GM21737 (cell line): ENCODE results near the gene DOP1B.
"Not testable (repeated sequence)": the region's sequence is repeated elsewhere in the genome, so short reads cannot be mapped to it uniquely, and the experiment has no call there.

Experiments
- ATAC-seq: cut with Tn5 transposase; IDR thresholded peaks from one replicate; pipeline ENCODE4 v1.9.1; 2021; ENCODE audit warnings: mild to moderate bottlenecking, moderate library complexity; ENCODE audit not compliant: unreplicated experiment

Gene DOP1B

DNA sequence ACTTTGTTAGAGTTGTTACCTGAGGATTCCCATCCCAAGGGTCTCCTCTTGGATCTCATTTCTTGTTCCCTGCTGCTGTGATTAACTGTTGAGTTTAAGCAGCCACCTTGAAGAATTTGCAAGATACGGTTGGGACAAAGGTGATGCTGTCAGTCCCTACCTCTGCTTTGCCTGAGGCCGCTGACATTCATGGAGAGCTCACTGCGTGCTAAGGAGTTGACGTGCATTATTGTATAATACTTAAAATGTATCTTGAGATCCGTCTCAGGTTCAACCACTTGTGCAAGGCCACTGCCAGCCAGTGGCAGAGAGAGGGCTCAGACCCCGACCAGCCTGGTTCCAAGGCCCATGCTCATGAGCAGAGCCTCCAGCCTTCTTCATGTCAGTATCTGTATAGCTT lies 14.2 kb downstream of the DOP1B start:
- ATAC-seq: no peak

DNA sequence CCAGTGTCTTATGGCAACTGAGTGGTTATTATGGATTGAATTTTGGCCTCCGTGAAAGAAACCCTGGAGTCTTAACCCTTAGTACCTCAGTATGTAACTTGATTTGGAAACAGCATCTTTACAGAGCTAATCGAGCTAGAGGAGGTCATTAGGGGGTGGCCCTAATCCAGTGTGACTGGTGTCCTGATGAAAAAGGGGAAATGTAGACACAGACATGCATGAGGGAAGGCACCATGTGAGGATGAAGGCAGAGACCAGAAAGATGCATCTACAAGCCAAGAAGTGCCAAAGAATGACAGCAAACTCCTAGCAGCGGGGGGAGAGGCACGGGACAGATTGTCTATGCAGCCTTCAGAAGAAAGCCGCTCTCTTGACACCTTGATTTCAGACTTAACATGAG lies 14.7 kb downstream of the DOP1B start:
- ATAC-seq: no peak

DNA sequence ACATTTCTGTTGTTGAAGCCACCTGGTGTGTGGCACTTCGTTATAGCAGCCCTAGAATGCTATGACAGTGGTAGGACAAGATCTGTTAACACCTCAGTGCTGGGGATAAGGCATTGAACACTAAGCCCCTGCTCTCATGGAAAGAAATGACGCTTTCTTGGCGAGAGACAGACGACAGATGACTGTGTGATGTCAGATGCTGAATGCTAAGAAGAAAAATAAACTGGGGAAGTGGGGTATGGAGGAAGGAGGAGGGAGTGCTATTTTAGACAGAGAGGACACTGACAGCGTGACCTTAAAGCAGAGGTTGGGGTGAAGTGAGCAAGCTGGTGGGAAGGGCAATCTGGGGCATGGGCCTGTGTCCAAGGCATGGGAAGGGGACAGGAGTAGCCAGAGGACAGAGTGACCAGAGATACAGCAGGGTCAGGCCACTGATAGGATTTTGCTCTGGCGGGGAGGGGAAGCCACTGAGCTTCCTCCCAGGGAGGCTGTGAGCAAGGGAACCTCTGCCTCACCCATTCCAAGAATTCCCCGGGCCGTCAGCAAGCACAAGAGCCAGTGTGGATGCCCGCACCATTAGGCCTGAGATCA lies 15.2 kb downstream of the DOP1B start:
- ATAC-seq: no peak

DNA sequence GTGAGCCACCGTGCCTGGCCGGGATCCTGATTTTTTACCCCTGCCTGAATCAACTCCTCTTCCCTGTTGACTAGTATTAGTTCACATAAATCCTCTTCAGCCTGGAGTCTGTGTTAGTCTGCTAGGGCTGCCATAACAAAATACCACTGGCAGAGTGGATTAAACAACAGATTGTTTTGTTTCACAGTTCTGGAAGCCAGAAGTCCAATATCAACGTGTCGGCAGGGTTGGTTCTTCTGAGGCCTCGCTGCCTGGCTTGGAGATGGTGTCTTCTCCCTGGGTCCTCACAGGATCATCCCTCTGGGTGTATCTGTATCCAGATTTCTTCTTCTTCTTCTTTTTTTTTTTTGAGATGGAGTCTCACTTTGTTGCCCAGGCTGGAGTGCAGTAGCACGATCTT lies 18.2 kb downstream of the DOP1B start:
- no peak for ATAC-seq

DNA sequence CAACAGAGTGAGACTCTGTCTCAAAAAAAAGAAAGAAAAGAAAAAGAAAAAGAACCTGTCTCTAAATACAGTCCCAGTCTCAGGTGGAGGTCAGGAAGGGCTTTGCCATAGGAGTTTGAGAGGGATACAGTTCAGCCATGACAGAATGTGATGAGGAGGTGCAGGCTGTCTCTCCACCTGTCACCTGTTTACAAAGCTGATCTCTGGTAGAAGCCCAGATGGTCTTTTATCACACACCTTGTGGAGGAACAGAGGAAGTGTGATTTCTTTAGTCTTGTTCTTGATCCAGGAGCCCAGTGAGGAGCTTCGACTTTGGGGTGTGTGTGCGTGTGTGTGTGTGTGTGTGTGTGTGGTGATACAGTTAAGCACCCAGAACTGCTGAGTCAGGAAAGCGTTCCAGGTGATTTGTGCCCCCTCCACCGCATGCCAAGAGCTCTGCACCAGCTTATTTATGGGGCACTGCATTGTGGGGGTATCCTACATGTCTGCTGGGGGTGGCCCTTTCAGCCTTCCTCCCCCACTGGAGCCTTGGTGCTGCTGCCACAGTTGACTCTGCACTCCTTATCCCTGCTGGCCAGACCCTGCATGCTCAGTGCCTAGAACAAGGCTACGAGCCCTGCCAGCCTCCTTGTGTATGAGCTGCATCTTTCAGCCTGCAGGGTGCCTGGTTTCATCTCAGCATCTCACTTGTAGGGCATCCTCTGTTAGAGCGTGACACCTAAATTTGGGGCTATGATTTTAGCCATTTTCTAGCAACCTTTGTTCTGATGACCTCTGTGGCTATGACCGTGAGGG lies 19.3 kb downstream of the DOP1B start:
- ATAC-seq: no peak

DNA sequence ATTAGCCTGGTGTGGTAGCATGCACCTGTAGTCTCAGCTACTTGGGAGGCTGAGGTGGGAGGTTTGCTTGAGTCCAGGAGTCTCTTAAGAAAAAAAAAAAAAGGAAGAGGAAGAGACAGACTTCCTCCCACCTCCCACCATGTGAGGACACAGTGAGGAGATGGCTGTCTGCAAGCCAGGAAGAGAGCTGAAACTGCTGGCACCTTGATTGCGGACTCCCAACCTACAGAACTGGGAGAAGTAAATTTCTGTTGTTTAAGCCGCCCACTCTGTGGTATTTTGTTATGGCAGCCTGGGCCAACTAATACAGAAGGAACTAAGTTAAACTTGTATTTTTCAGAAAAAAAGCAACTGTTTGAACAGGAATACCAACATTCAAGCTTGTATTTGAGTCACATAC lies 21.7 kb downstream of the DOP1B start:
- no peak for ATAC-seq

DNA sequence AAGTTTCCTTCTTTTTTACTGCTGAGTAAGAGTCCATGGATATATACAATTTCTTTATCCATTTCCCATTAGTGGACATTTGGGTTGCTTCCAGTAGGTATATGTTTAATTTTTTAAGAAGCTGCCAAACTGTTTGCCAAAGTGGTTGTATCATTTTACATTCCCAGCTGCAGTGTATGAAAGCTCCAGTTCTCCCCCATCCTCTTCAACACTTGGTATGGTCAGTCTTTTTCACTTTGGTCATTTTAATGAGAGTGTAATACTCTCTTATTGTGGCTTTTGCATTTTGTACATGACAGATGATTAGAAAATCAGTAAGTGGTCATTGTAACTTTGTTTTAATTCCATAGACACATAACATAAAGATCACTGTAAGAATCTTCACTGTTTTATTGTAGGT lies 22.5 kb downstream of the DOP1B start:
- ATAC-seq: no peak

DNA sequence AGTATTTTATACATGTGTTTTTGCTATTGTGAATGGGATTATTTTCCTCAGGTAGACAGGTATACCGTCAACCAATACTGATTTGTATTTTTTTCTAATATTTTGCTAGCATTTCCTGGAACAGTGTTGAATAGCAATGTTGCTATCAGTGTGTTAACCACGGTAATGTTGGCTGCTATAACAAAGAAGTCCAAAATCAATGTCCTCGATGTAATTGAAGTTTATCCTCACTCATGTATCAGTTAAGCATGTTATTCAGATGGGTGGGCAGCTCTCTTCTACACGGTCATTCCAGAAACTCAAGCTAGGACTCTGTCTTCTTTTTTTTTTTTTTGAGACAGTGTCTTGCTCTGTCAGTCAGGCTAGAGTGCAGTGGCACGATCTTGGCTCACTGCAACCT lies 24.3 kb downstream of the DOP1B start:
- ATAC-seq: no peak

DNA sequence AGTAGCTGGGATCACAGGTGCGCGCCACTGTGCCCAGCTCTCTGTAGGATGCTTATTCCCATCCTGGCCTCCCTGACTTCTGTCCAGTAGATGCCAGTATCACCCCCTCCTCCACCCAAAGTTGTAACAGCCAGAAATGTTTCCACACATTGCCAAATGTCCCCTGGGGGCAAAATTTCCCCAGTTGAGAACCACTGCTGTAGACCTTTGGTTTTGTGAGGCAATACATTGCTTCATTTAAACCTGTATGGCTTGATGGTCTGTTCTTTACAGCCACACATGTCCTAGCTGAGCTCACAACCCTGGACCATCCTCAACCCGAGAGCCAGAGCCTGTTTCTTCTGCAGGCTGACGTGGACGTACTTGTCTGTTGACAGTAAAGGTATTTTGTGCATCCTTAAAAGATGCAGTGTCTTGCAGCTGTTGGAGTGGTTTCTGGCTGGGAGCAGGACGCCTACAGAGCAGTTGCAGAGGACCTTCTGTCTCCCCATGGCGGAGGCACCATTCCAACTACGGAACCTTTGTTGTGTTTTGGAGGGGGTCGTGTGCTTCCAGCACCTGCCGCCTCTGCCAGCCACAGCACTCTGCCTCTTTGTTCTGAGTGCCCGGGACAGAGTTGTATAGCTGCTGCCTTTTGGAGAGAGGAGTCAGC lies 26.6 kb downstream of the DOP1B start:
- ATAC-seq: no peak

DNA sequence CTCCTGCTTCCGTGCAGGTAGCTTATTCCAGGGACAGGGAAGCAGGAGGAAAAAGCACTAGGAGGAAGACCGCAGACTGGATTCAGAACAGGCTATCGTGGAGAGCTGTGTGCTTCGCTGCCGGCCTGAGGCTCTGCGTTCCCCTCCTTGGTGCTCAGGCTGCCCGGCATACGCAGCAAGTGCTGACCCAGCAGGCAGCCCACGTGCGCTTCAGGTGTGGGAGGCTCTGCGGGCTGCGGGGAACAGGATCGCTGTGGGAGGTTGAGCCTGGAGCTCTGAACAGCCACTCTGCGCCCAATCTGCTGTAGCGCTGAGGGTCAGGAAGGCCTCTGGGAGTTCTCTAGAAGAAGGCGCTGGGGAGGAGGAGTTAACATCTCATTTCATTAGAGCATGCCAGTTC lies 27.9 kb downstream of the DOP1B start:
- no peak for ATAC-seq

DNA sequence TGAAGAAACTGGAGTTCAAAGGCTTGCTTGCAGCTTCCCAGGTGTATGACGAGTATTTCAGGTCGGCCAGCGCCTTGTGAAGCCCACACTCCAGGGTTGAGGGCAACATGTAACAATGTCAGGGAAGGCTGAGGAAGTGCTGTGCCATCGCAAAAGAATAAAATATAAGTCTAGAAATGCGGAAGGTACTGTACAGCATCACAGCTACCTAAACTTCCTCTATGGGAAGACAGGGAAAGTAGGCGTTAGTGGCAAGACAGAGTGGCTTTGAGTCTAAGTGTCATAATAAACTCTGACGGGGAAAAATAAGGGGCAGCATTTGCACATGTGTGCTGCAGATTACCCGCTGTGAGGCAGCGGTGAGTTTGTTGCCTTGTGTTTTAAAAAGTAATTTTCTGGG lies 28.9 kb downstream of the DOP1B start:
- no peak for ATAC-seq

DNA sequence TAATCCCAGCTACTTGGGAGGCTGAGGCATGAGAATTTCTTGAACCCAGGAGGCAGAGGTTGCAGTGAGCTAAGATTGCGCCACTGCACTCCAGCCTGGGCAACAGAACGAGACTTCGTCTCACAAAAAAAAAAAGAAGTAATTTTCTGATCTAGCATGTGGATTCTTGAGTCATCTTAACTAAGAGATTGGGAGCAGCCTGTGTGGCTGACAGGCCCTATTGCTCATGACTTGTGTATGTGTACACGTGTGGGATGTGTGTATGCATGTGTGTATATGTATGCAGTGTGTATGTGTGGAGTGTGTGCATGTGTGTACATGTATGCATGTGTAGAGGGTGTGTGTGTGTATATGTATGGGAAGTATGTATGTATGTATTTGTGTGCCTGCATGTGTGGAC lies 29.5 kb downstream of the DOP1B start:
- ATAC-seq: no peak

DNA sequence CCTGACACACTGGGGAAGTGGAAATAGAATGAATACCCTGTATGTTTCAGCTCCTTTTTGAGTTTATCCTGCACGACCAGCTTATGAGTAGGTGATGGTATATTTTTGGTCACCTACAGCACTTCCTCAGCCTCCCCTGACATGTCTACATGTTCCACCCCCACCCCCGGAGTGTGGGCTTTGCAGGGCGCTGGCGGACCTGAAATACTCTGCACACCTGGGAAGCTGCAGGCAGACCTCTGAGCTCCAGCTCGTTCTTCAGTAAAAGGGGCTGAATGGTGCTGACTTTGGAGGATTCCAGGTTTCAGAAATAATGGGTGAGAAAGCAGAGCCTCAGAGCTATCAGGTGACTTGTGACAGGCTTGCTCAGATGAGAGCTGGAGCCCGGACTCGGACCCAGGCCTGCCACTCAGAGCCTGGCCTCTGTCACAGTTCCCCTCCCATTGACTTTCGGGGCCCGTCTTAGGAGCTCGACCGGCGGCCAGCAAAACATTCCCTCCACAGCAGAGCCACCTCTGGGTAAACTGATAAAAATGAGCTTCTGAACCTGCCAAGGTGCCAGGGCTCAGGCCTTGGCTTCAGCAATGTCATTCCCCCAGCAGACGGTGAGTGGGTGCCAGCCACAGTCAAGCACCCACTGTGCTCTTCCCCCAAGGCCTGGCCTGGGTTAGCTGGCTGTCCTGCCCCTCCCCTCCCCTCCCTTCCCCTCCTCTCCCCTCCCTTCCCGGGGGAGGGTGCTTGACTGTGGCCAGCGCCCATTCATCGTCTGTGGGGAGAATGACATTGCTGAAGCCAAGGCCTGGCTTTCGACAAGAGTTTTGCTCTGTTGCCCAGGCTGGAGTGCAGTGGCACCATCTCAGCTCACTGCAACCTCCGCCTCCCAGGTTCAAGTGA lies 30.1 kb downstream of the DOP1B start:
- ATAC-seq: no peak

DNA sequence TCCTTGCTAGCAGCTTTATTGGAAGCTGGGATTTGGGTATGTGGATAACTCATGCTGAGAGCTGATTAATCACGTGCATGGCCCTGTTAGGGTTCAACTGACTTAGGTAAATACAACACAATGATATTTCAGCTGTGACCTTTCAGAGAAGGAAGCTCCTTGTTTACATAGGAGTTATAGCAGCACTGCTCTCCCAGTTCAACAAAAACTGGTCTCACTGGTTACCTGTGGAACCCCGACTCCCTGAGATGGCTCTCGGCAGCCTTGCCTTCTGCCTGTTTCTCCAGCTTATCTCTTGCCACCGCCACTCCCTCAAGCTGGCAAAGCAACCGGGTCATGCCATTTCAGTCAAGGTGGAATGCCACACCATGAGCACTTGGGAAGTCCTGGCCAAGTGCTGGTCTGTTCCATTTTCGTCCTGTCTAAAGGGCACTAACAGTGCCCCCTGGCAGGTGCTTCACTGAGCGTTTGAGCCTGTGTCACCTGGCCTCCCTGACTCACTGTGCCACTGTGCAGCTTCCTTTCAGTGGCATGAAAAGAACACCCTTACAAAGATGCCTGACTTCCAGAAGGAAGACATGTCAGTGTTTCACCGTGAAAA lies 31.6 kb downstream of the DOP1B start:
- ATAC-seq: no peak

DNA sequence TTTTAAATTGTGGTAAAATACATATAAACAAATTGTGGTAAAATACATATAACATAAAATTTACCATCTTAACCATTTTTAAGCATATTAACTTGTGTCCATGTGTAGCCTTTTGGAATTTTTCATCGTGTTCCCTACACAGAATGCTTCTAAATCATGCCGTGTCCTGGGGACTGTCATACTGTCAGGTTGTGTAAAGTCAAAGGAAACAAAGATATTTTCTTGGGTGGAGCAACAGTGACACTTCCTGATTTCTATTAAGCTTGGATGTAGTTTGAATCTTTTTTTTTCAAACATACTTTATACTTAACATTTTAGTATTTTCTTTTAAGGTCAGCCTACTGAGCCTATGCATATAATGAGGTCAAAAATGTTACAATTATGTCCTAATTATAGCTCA lies 32.3 kb downstream of the DOP1B start:
- ATAC-seq: no peak

DNA sequence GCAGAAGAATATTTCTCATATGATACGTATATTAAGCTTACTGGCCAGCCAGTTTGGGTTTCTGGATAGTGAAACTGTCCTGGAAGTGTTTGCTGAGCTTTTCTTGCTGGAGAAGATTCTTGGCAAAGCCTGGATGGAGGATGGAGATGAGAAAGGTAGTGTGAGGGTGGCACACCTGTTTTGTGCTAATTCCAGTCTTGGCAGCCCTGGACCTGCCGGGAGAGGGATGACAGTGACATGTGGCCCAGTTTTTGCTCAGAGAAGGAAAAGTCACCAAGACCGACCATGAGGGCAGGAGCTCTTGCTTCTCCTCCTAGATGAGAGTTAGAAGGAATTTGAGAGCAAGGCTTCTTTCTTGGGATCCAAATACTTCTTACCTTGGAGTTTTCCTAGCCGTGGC lies 34.1 kb downstream of the DOP1B start:
- ATAC-seq: no peak

DNA sequence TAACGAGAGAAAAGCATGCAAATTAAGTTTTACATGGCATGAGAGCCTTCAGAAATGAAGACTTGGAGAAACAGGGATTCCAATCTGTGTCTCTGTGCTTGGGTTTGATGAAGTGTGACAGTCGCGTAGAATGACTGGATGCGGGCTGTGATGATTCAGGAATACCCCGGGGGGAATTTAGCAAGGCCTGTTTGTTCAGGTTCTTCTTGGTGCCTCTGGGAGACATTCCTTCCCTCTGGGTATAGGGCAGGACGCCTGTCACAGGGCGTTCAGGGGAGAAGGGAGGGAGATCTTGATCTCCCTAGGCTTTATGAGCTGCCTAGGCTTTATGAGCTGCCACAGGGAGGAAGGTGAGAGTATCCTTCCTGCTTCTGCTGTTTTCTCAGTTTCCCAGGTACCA lies 36.6 kb downstream of the DOP1B start:
- no peak for ATAC-seq

DNA sequence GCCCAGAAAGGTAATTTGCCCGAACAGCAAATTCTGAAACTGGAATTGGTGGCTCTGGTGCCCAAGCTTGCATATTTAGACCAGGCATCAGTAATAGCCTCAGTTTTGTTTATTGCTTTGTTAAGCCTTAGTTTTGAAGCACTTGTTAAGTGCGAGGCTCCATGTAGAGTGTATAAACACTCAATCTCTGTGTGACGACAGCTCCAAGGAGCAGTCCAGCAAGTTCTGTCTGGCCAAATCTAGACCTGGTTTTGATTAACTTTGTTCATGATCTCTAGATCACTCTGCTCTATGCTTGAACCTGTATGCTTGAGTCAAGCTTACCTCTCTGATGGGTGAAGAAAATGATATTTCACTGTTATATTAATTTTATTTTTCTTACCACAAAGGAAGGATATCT lies 37.4 kb downstream of the DOP1B start:
- no peak for ATAC-seq

DNA sequence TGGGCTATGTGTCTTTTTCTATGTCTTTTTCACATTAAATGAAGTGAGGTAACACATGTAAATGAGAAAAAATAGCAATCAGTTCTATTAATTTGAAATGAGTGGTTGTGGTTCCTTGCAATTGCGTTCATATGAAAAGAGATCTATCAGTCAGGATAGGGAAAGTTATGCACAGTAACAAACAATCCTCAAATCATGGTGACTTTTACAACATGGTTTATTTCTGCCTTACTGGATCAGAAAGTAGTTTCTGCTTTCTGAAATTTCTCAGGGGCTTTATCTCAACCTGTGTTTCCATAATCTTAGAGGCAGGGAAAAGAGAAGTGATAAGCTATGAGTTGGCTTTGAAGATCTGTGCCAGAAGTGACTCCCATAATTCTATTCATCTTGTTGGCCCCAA lies 39.0 kb downstream of the DOP1B start:
- no peak for ATAC-seq

DNA sequence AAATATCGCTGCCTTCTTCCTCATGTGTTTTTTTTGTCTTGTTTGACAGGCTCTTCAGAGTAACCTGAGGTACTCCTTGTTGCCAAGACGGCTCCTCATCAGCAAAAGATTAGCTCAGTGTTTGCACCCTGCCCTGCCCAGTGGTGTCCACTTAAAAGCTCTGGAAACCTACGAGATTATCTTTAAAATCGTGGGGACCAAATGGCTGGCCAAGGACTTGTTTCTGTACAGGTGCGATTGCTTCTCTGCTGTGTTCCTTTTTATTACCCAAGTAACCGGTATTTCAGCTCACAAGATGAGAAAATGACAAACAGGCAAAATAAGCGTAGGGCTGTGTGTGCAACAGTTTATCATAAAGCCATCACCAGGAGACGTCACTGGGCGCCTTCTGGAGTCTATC lies 42.4 kb downstream of the DOP1B start:
- ATAC-seq: no peak

DNA sequence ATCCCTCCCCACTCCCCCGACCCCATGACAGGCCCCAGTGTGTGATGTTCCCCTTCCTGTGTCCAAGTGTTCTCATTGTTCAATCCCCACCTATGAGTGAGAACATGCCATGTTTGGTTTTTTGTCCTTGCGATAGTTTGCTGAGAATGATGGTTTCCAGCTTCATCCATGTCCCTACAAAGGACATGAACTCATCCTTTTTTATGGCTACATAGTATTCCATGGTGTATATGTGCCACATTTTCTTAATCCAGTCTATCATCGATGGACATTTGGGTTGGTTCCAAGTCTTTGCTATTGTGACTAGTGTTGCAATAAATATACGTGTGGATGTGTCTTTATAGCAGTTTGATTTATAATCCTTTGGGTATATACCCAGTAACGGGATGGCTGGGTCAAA lies 43.0 kb downstream of the DOP1B start:
- ATAC-seq: not testable (repeated sequence)
